AG20443 (cell line): ENCODE measurements around the gene ECEL1.

Source experiments
- DNase-seq: peaks from one replicate; pipeline ENCODE4 v3.0.0; 2012; ENCODE audit warnings: low spot score, mixed read lengths

Gene ECEL1

GRCh38 chr2:232497348-232497747 lies 9.7 kb upstream of the ECEL1 start:
- no peak for DNase-seq

GRCh38 chr2:232496501-232497270 lies 9.1 kb upstream of the ECEL1 start:
- no peak for DNase-seq

- no peak for DNase-seq
Observed at GRCh38 chr2:232495292-232495691, 7.7 kb upstream of the ECEL1 start.

GRCh38 chr2:232494542-232494941 lies 6.9 kb upstream of the ECEL1 start:
- DNase-seq = no peak

GRCh38 chr2:232493701-232494474 lies 6.3 kb upstream of the ECEL1 start:
- no peak for DNase-seq

- DNase-seq = no peak
Observed at GRCh38 chr2:232492963-232493700, 5.5 kb upstream of the ECEL1 start.

GRCh38 chr2:232492236-232492848 lies 4.7 kb upstream of the ECEL1 start:
- DNase-seq = no peak

- DNase-seq = no peak
Observed at GRCh38 chr2:232491139-232491780, 3.6 kb upstream of the ECEL1 start.

GRCh38 chr2:232490221-232491138 lies 2.8 kb upstream of the ECEL1 start:
- no peak for DNase-seq

- no peak for DNase-seq
Observed at GRCh38 chr2:232489516-232490220, 2.0 kb upstream of the ECEL1 start.

- no peak for DNase-seq
Observed at GRCh38 chr2:232488721-232489300, 1.2 kb upstream of the ECEL1 start.

GRCh38 chr2:232488097-232488711 lies 570 bp upstream of the ECEL1 start:
- no peak for DNase-seq

GRCh38 chr2:232486558-232487384 lies 863 bp downstream of the ECEL1 start:
- DNase-seq = no peak

GRCh38 chr2:232485757-232486557 lies 1.7 kb downstream of the ECEL1 start:
- DNase-seq = no peak

GRCh38 chr2:232485348-232485756 lies 2.3 kb downstream of the ECEL1 start:
- no peak for DNase-seq

GRCh38 chr2:232484628-232485347 lies 2.8 kb downstream of the ECEL1 start:
- no peak for DNase-seq
